Heart right ventricle (tissue), 16 donors: ENCODE measurements around the gene DGKZ. TPM values are rescaled to one million over a fixed set of nuclear protein-coding genes. Genes with fewer than 3 reads are reported as not detected.

ENCODE experiments used
- ATAC-seq, 8 donors: fragments of 200-7000 bp; cut with Tn5 transposase; one replicate each; pipeline ENCODE4 v1.9.1; 2020; ENCODE audit warnings: mild to moderate bottlenecking in 8 of 8, moderate library complexity in 8 of 8, moderate number of reproducible peaks in 1 of 8
- DNase-seq, 2 donors: peaks; one replicate each; pipeline ENCODE4 v3.0.0-alpha.2; 2020
- H3K27ac ChIP-seq, 10 donors: fragments of 200-600 bp; sonication (generic) in 2 of 10; one replicate each; pipeline versions ENCODE4 v1.5.0 to v1.8.0; 2020 to 2022; ENCODE audit warnings: mild to moderate bottlenecking in 3 of 10
- H3K27me3 ChIP-seq, 7 donors: fragments of 200-600 bp; one replicate each; pipeline ENCODE4 v1.8.0; 2021 to 2022; ENCODE audit warnings: mild to moderate bottlenecking in 2 of 7
- H3K36me3 ChIP-seq, 9 donors: fragments of 200-600 bp; sonication (generic) in 1 of 9; one replicate each; pipeline versions ENCODE4 v1.5.0 to v1.8.0; 2020 to 2022; ENCODE audit warnings: mild to moderate bottlenecking in 2 of 9
- H3K4me1 ChIP-seq, 9 donors: fragments of 200-600 bp; sonication (generic) in 1 of 9; one replicate each; pipeline versions ENCODE4 v1.5.0 to v1.8.0; 2020 to 2022; ENCODE audit warnings: mild to moderate bottlenecking in 4 of 9
- H3K4me3 ChIP-seq, 10 donors: fragments of 200-600 bp; sonication (generic) in 2 of 10; one replicate each; pipeline versions ENCODE4 v1.5.0 to v1.8.0; 2020 to 2022; ENCODE audit warnings: mild to moderate bottlenecking in 7 of 10, moderate library complexity in 2 of 10
- H3K9me3 ChIP-seq, 11 donors: fragments of 200-600 bp in 10 of 11; sonication (generic) in 2 of 11; one replicate each; pipeline versions ENCODE4 v1.5.0 to v1.8.0; 2013 to 2022; ENCODE audit warnings: mild to moderate bottlenecking in 2 of 11, control low read depth in 1 of 11, moderate library complexity in 1 of 11
- WGBS, 2 donors: extraction: QIAGEN DNeasy Blood & Tissue Kit; methylation state at CpG; one replicate each; pipeline ENCODE4 v1.1.7; 2013; ENCODE audit warnings: inconsistent platforms in 1 of 2; 5-methylcytosine and 5-hydroxymethylcytosine counted together
- intact Hi-C, 10 donors: fragments of 100-400 bp; cut with DNase I; formaldehyde crosslinking; loops; one replicate each; pipeline versions ENCODE4 v1.11.1 to v1.14.2; 2022
- polyA plus RNA-seq, 2 donors: library from polyadenylated mRNA; stranded (reverse); fragments of 200-250 nt; gene quantifications; one replicate each; pipeline ENCODE4 v1.2.3, GENCODE V29; 2013
- total RNA-seq, 10 donors: library from RNA; stranded (reverse); fragmentation: NEBNext Ultra II Directional in 3 of 10; extraction: Animal tissue kit (Norgen Biotek cat#: 25700) in 3 of 10; gene quantifications; one replicate each; pipeline versions ENCODE4 v1.2.1 to v1.2.4, GENCODE V29; 2021 to 2023
- TF ChIP-seq, protein P1 (sequence below), 9 donors: fragments of 200-600 bp; sonication (generic) in 2 of 9; IDR thresholded peaks; one replicate each; pipeline versions ENCODE4 v1.5.0 to v1.8.0; 2021 to 2022; ENCODE audit warnings: antibody characterized with exemption in 9 of 9, mild to moderate bottlenecking in 5 of 9, moderate library complexity in 1 of 9
- donor health status: Arrhythmogenic right ventricular cardiomyopathy.
- donor health status: ischemic (EF 13 %, LVEDD 7.1; RV severe dilation, severe dysfunction).
- donor health status: healthy with polysubstance abuse.
- donor health status: DM: no; HTN: yes; CAD: no.
- donor health status: DM: no; HTN: no; CAD: no.
- donor health status: ischemic (EF 25% LVEDD 6.9; RV normal size, moderate dysfunction).
- donor health status: ischemic (EF 25% LVEDD 5.7; RV mildly dilated, moderate dysfunction).
- donor health status: healthy.
- donor health status: DM: yes; HTN: yes; CAD: no.
- donor health status: Ischemic cardiomyopathy.
- donor health status: ischemic (EF 35%, LVEDD 5.7; RV mildly dilated, moderate dysfunction).
- donor health status: nonischemic (EF 11% LVEDD 7.7; RV severe dilation, severe dysfunction).
- donor health status: DM: yes; HTN: yes; CAD: no.
- donor health status: PGD.
- donor health status: ischemic (EF 29% LVEDD 5.4; RV normal size, mild dysfunction).
- donor health status: nonischemic (EF 23%, LVEDD 6.1; RV moderate dilation, normal function).

Gene DGKZ
- total and polyA plus RNA-seq, 12 donors, result 31.9 to 107 (median 60.1) TPM

DNA sequence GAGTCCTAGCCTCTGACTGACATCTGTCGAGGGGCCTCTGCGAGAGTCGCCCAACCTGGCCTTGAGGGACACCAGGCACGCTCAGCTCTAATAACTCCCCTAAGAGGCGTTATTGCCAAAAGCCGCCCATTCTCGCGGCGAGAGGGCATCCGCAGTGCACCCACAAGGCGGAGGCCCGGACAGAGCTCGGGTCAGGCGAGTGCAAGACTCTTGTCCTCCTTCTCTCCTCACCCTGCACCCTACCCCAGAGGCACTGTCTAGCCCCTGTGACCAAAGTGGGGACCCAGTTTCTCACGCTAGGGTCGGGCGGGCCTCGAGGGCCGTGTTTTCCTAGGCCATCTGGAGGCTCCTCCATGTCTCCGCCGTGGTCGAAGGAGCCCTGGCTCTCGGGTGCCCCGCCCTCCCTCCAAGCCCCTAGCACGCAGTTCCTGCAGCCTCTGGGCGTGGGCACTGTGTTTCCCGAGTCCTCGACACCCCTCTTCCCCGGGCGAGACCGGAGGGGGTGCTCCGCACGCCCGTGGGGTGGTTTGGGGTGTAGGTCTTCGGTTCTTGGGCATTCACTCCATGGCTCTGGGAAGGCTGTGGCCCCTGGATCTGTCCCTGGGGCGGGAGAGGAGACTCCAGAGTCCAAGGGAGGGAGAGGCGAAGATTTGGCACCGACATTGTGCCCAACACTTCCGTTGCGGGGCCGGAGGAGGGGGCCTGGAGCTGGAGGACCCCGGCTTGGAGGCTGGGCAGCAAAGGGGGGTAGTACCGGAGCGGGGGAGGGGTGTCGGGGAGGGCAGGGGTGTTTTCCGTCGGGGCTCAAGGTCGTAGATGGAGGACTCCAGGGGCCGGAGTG, 43.3 kb downstream of the DGKZ start:
- H3K4me3 ChIP-seq, result peak overlapping the region in 3 of 10 donors; percentile 5 to 56 (median 47)
- no peak overlapping the region for H3K27ac ChIP-seq
- ATAC-seq (no peak), DNase-seq (no peak)
- intact Hi-C loops, result loop anchor here in 4 of 10 donors (2.0 to 10.0 kb wide), 3 partner anchors 138 to 224 kb away; partner anchors contain the start of genes ATG13 (in 1 of the 4) and HARBI1 (in 1 of the 4)
- TF ChIP-seq, protein P1, sequence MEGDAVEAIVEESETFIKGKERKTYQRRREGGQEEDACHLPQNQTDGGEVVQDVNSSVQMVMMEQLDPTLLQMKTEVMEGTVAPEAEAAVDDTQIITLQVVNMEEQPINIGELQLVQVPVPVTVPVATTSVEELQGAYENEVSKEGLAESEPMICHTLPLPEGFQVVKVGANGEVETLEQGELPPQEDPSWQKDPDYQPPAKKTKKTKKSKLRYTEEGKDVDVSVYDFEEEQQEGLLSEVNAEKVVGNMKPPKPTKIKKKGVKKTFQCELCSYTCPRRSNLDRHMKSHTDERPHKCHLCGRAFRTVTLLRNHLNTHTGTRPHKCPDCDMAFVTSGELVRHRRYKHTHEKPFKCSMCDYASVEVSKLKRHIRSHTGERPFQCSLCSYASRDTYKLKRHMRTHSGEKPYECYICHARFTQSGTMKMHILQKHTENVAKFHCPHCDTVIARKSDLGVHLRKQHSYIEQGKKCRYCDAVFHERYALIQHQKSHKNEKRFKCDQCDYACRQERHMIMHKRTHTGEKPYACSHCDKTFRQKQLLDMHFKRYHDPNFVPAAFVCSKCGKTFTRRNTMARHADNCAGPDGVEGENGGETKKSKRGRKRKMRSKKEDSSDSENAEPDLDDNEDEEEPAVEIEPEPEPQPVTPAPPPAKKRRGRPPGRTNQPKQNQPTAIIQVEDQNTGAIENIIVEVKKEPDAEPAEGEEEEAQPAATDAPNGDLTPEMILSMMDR (IDR thresholded peaks at IDR 0.05), result no peak
- peaks cover 19 to 50% (median 34%) of the 10 kb centered on the region in 9 donors for H3K4me1 ChIP-seq
- peaks cover 0 to 3% (median 0%) of the 10 kb centered on the region in 9 donors for H3K36me3 ChIP-seq
- no peaks in the 10 kb centered on the region for H3K9me3 ChIP-seq
- 12 to 13% methylated on average over 49 of the region's 49 CpGs for WGBS, 2 donors
- peaks cover 21 to 72% (median 49%) of the 10 kb centered on the region in 7 donors for H3K27me3 ChIP-seq

DNA sequence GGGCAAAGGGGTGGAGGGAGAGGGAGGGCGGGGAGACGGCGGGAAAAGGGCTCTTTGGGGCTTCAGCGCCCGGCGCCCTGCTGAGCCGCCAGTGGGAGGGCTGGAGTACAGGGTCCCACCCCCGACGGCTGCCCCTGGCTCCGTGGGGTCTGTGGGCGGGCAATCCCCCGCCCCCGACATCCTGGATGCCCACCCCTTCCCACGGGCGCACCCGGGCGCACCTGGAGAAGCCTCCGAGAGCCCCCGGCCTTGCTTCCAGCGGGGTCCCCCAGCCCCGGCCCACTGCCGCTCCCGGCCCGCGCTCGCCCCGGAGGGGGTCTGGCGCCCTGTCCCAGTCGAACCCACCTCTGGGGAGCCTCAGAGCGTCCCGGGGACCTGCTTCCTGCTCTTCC, 43.9 kb downstream of the DGKZ start:
- H3K9me3 ChIP-seq, result no peaks in the 10 kb centered on the region
- 0 to 2% methylated on average over 15 to 31 of the region's 31 CpGs for WGBS, 2 donors
- no peak overlapping the region for H3K27ac ChIP-seq
- peaks cover 19 to 50% (median 34%) of the 10 kb centered on the region in 9 donors for H3K4me1 ChIP-seq
- peaks cover 21 to 69% (median 49%) of the 10 kb centered on the region in 7 donors for H3K27me3 ChIP-seq
- peak overlapping the region in 9 of 10 donors; percentile 7 to 54 (median 48) for H3K4me3 ChIP-seq
- DNase-seq (no peak), ATAC-seq (no peak)
- intact Hi-C loops, result loop anchor here in 4 of 10 donors (2.0 to 10.0 kb wide), 3 partner anchors 138 to 224 kb away; partner anchors contain the start of genes ATG13 (in 1 of the 4) and HARBI1 (in 1 of the 4)
- TF ChIP-seq, protein P1 (IDR thresholded peaks at IDR 0.05), result no peak
- peaks cover 0 to 9% (median 0%) of the 10 kb centered on the region in 9 donors for H3K36me3 ChIP-seq

DNA sequence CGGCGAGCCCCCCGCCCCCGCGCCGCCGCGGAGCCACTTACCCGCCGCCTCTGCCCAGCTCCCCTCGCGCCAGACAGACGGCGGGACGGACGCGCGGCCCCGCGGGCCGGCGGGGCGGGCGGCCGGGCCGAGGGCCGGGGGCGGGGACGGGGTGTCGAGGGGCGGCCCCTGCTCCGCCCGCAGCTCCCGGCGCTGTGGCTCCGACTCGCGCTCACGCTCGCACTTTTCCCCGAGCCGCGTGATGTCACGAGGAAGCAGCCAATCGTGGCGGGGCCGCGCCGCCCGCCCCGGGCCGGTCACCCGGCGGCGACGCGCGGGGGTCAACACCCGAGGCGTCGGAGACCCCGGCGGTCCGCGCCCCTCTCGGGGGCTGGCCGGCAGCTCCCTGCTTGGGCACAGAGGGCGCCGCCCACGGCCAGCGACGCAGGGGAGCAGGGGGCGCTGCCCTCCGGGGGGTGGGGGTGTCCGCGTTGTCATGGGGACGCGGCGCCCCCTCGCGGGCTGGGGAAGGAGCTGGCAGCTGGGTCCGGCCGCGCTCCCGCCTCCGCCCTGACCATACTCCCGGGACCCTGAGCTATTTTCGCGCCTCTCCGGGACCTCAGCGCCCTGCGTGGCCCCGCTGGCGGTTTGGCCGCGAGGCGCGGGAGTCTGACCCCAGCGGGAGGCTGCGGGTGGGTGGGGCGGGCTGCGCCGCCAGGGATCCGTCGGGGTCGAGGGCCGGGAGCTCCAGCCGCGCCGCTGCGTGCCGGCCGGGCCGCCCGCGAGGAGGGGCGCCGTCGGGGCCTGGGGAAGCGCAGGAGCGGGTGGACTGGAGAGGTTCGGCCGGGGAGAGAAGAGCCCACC, 44.5 kb downstream of the DGKZ start, which contains the start of gene CHRM4:
TSS of gene CHRM4 (minus strand) at position 199 of the 843 bp plus-strand sequence. CDS start 5,219 bp downstream, outside the sequence.
- TF ChIP-seq, protein P1 (IDR thresholded peaks at IDR 0.05), result peak in 6 of 9 donors; percentile 18 to 43 (median 36)
- H3K4me1 ChIP-seq, result peaks cover 19 to 50% (median 34%) of the 10 kb centered on the region in 9 donors
- peaks cover 21 to 63% (median 49%) of the 10 kb centered on the region in 7 donors for H3K27me3 ChIP-seq
- ATAC-seq, result peak in 2 of 8 donors; percentile 3 to 4
- peak in 1 of 2 donors; percentile 31 for DNase-seq
- no peak within 1 kb of the TSS for H3K27ac ChIP-seq
- peaks cover 0 to 14% (median 0%) of the 10 kb centered on the region in 9 donors for H3K36me3 ChIP-seq
- intact Hi-C loops, result loop anchor here in 4 of 10 donors (2.0 to 10.0 kb wide), 3 partner anchors 137 to 223 kb away; partner anchors contain the start of genes ATG13 (in 1 of the 4) and HARBI1 (in 1 of the 4)
- H3K9me3 ChIP-seq, result no peaks in the 10 kb centered on the region
- peak within 1 kb of the TSS; percentile 25 to 54 (median 48) for H3K4me3 ChIP-seq
- 1% methylated on average over 80 to 123 of the region's 123 CpGs for WGBS, 2 donors
